RWPE2 (cell line): ENCODE results near the gene CNPY1.

Experiments used
- ATAC-seq: fragments of 200-7000 bp; cut with Tn5 transposase; 3 replicates; pipeline ENCODE4 v1.9.1; 2021; ENCODE audit warnings: low read depth
- DNase-seq: peaks from one replicate; pipeline ENCODE4 v3.0.0-alpha.2; 2020; ENCODE audit warnings: low spot score
- H3K27ac ChIP-seq: fragments of 450-650 bp; 2 replicates; pipeline ENCODE4 v1.5.1; 2017; ENCODE audit warnings: mild to moderate bottlenecking; ENCODE audit not compliant: poor library complexity, severe bottlenecking
- H3K27me3 ChIP-seq: fragments of 250-450 bp; sonication (Bioruptor Pico); 2 replicates; pipeline ENCODE4 v1.5.1; 2021; ENCODE audit warnings: mild to moderate bottlenecking, moderate library complexity; ENCODE audit not compliant: insufficient read depth, poor library complexity, severe bottlenecking
- H3K36me3 ChIP-seq: fragments of 250-450 bp; sonication (Bioruptor Pico); 2 replicates; pipeline ENCODE4 v1.5.1; 2020; ENCODE audit warnings: low read depth, mild to moderate bottlenecking, moderate library complexity
- H3K4me1 ChIP-seq: fragments of 250-450 bp; sonication (Bioruptor Pico); 2 replicates; pipeline ENCODE4 v1.5.1; 2021; ENCODE audit warnings: mild to moderate bottlenecking, moderate library complexity; ENCODE audit not compliant: insufficient read depth, poor library complexity, severe bottlenecking
- H3K4me3 ChIP-seq: fragments of 250-450 bp; sonication (Bioruptor Pico); 2 replicates; pipeline ENCODE4 v1.5.1; 2021; ENCODE audit warnings: mild to moderate bottlenecking, moderate library complexity; ENCODE audit not compliant: severe bottlenecking
- H3K9me3 ChIP-seq: fragments of 250-450 bp; sonication (Bioruptor Pico); 2 replicates; pipeline ENCODE4 v1.5.1; 2021; ENCODE audit warnings: mild to moderate bottlenecking, moderate library complexity; ENCODE audit not compliant: severe bottlenecking
- TF ChIP-seq, protein P1 (sequence below): fragments of 450-650 bp; IDR thresholded peaks from one replicate; pipeline ENCODE4 v1.5.1; 2017; ENCODE audit warnings: mild to moderate bottlenecking, moderate library complexity; ENCODE audit not compliant: poor library complexity, severe bottlenecking

Gene CNPY1

GRCh38 chr7:155530601-155531000 lies 15.8 kb downstream of the CNPY1 start:
- no peak for ATAC-seq
- peaks cover 68% of the 10 kb centered on the region for H3K27me3 ChIP-seq
- TF ChIP-seq, protein P1, sequence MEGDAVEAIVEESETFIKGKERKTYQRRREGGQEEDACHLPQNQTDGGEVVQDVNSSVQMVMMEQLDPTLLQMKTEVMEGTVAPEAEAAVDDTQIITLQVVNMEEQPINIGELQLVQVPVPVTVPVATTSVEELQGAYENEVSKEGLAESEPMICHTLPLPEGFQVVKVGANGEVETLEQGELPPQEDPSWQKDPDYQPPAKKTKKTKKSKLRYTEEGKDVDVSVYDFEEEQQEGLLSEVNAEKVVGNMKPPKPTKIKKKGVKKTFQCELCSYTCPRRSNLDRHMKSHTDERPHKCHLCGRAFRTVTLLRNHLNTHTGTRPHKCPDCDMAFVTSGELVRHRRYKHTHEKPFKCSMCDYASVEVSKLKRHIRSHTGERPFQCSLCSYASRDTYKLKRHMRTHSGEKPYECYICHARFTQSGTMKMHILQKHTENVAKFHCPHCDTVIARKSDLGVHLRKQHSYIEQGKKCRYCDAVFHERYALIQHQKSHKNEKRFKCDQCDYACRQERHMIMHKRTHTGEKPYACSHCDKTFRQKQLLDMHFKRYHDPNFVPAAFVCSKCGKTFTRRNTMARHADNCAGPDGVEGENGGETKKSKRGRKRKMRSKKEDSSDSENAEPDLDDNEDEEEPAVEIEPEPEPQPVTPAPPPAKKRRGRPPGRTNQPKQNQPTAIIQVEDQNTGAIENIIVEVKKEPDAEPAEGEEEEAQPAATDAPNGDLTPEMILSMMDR = no peak

DNA sequence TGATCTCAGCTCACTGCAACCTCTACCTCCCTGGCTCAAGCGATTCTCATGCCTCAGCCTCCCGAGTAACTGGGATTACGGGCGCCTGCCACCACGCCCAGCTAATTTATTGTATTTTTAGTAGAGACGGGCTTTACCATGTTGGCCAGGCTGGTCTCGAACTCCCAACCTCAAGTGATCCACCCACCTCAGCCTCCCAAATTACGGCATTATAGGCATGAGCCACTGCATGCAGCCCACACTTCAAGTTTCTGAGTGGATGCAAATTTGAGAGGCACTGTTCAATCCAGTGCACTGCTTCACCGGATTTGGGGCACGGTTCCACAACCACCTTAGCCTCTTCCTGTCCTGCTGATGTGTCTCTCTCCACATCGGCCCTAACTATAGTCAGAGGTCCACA lies 16.5 kb downstream of the CNPY1 start:
- H3K4me1 ChIP-seq = no peaks in the 10 kb centered on the region
- TF ChIP-seq, protein P1 = no peak

More at GRCh38 chr7:155530601-155531000, 15.8 kb downstream of the CNPY1 start:
- no peak overlapping the region for H3K27ac ChIP-seq
- H3K4me1 ChIP-seq = no peaks in the 10 kb centered on the region
- H3K9me3 ChIP-seq = no peaks in the 10 kb centered on the region
- H3K4me3 ChIP-seq = no peak overlapping the region
- no peak for DNase-seq
- no peaks in the 10 kb centered on the region for H3K36me3 ChIP-seq

GRCh38 chr7:155529346-155529745 lies 17.0 kb downstream of the CNPY1 start:
- TF ChIP-seq, protein P1 = no peak
- peaks cover 58% of the 10 kb centered on the region for H3K27me3 ChIP-seq

More for the DNA sequence above, 16.5 kb downstream of the CNPY1 start:
- Histone ChIP-seq H3K27me3 (peaks cover 63% of the 10 kb centered on the region), H3K4me3 (no peak overlapping the region), H3K36me3 (no peaks in the 10 kb centered on the region), H3K9me3 (no peaks in the 10 kb centered on the region), H3K27ac (no peak overlapping the region)
- no peak for DNase-seq
- ATAC-seq = no peak

GRCh38 chr7:155527664-155528063 lies 18.7 kb downstream of the CNPY1 start:
- H3K4me1 ChIP-seq = no peaks in the 10 kb centered on the region
- DNase-seq = no peak
- no peaks in the 10 kb centered on the region for H3K9me3 ChIP-seq
- ATAC-seq = no peak
- TF ChIP-seq, protein P1 = no peak
- H3K4me3 ChIP-seq = no peak overlapping the region
- no peak overlapping the region for H3K27ac ChIP-seq
- peaks cover 44% of the 10 kb centered on the region for H3K27me3 ChIP-seq
- no peaks in the 10 kb centered on the region for H3K36me3 ChIP-seq

More at GRCh38 chr7:155529346-155529745, 17.0 kb downstream of the CNPY1 start:
- H3K27ac ChIP-seq = no peak overlapping the region
- ATAC-seq (no peak), DNase-seq (no peak)
- no peaks in the 10 kb centered on the region for H3K4me1 ChIP-seq
- no peaks in the 10 kb centered on the region for H3K9me3 ChIP-seq
- H3K36me3 ChIP-seq = no peaks in the 10 kb centered on the region
- no peak overlapping the region for H3K4me3 ChIP-seq

DNA sequence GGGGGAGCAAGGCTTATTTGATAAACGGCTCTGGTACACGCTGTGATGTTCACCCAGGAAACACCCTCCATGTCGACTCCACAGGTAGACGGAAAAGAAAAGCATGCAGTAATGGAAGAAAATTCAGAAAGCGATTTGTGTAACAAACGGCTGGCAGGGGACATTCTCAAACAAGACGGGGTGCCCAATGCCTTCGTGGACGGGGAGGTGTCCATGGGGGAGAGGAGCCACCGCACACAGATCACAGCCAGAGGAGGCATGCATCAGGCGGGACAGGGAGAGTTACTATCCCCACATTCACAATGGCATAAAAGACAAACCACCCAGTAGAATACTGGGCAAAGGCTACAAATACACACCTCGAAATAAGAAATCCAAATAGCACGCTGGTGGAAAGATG lies 20.1 kb downstream of the CNPY1 start:
- Histone ChIP-seq H3K4me1 (no peaks in the 10 kb centered on the region), H3K27me3 (peaks cover 29% of the 10 kb centered on the region), H3K9me3 (no peaks in the 10 kb centered on the region), H3K36me3 (no peaks in the 10 kb centered on the region), H3K27ac (no peak overlapping the region), H3K4me3 (no peak overlapping the region)
- DNase-seq = no peak
- no peak for ATAC-seq
- TF ChIP-seq, protein P1 = no peak
